ENCODE data around the gene TCF15. TPM values are rescaled to one million over a fixed set of nuclear protein-coding genes. Genes with fewer than 3 reads are reported as not detected.

TCF15 gene
- total RNA-seq, 2 experiments from 2014 or later, result not detected

DNA sequence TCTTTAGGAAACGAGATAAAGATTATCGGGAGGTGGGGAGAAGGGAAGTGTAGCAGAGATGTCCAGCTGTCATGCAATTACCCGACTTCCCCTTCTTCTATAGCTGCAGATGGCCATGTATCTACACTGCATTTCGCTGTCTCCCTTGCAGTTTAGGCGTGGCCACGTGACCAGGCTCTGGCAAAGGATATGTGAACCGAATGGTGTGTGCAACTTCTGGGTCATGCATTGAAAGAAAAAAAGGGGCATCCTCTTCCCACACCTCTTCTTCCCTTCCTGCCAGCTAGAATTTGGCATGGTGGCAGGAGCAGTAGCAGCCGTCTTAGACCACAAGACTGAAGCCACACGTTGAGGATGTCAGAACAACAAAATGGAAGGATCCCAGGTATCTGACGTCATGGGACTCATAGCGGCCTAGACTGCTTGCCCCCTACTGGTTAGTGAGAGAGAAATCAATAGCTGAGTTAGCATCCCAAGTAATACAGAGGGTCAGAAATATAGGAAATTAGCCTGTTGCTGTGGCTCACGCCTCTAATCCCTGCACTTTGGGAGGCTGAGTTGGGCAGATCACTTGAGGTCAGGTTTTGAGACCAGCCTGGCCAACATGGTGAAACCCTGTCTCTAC lies 32.8 kb downstream of the TCF15 start:
- Mint-ChIP-seq H3K9me3 (no peaks in the 10 kb centered on the region), H3K4me1 (no peaks in the 10 kb centered on the region), H3K36me3 (ENCODE audit: low read depth) (no peaks in the 10 kb centered on the region), H3K4me3 (no peak overlapping the region), H3K27me3 (peaks cover 22% of the 10 kb centered on the region), H3K27ac (no peak overlapping the region)
- no peak for DNase-seq
- CTCF ChIA-PET, result interaction anchor here (0.9 kb wide), 1 partner anchor 130 kb away, joined by 3 read pairs; no protein-coding TSS in a partner anchor
- POLR2A ChIA-PET, result no interaction called here

DNA sequence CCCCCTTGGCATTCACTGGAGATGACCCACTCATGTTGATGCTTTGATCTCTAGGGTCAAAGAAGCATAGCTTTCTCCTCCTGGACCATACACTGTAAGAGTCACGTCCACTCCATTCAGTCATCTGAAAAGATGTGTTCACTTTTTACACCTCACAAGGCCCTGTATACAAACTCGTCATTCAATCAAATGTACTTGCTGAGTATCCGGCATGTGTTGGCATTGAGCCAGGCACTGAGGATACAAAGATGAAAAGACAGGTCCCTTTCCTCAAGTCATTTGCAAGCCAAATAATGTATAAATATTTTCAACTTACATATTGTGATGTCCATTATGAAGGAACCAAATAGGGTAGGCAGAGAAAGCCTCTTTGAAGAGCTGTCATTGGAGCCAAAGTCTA lies 34.0 kb downstream of the TCF15 start:
- no peak for DNase-seq
- ChIA-PET CTCF (no interaction called here), POLR2A (no interaction called here)
- Mint-ChIP-seq H3K27me3 (peaks cover 24% of the 10 kb centered on the region), H3K4me1 (no peaks in the 10 kb centered on the region), H3K27ac (no peak overlapping the region), H3K4me3 (no peak overlapping the region), H3K36me3 (ENCODE audit: low read depth) (no peaks in the 10 kb centered on the region), H3K9me3 (no peaks in the 10 kb centered on the region)

DNA sequence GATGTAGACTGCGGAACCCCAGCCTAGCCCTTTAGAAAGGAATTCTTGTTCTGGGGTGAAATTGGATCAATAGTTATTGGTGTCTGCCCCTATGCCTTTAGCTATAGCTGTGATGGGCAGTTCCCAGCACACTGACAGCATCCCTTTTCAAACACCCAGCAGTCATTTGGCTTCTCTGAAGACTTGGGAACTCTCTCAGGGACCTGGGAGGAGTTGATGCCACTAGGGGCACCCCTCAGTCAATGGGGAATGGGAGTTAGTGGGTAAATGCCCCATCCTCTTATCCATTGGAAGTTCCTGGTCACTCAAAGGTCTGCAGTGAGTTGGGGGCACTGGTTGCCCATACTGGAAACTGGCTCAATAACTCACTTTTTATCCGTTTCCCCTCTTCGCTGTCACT lies 34.9 kb downstream of the TCF15 start:
- H3K27me3 Mint-ChIP-seq, result peaks cover 24% of the 10 kb centered on the region
- POLR2A ChIA-PET, result no interaction called here

GRCh38 chr20:574297-574942 lies 35.7 kb downstream of the TCF15 start:
- H3K4me3 Mint-ChIP-seq, result no peak overlapping the region
- no peaks in the 10 kb centered on the region for H3K4me1 Mint-ChIP-seq
- H3K9me3 Mint-ChIP-seq, result no peaks in the 10 kb centered on the region
- POLR2A ChIA-PET, result no interaction called here
- H3K27ac Mint-ChIP-seq, result no peak overlapping the region
- CTCF ChIA-PET, result no interaction called here
- no peaks in the 10 kb centered on the region for H3K36me3 Mint-ChIP-seq (ENCODE audit: low read depth)
- peaks cover 30% of the 10 kb centered on the region for H3K27me3 Mint-ChIP-seq
- DNase-seq, result no peak

More for the DNA sequence above, 34.9 kb downstream of the TCF15 start:
- CTCF ChIA-PET, result no interaction called here
- no peak overlapping the region for H3K27ac Mint-ChIP-seq
- no peaks in the 10 kb centered on the region for H3K36me3 Mint-ChIP-seq (ENCODE audit: low read depth)
- no peak for DNase-seq
- no peak overlapping the region for H3K4me3 Mint-ChIP-seq
- no peaks in the 10 kb centered on the region for H3K4me1 Mint-ChIP-seq
- no peaks in the 10 kb centered on the region for H3K9me3 Mint-ChIP-seq

- no peak for DNase-seq
- H3K4me1 Mint-ChIP-seq, result no peaks in the 10 kb centered on the region
- H3K27ac Mint-ChIP-seq, result no peak overlapping the region
- ChIA-PET CTCF (no interaction called here), POLR2A (no interaction called here)
- H3K27me3 Mint-ChIP-seq, result peaks cover 30% of the 10 kb centered on the region
- H3K36me3 Mint-ChIP-seq (ENCODE audit: low read depth), result no peaks in the 10 kb centered on the region
- no peak overlapping the region for H3K4me3 Mint-ChIP-seq
- no peaks in the 10 kb centered on the region for H3K9me3 Mint-ChIP-seq
These were observed 36.5 kb downstream of the TCF15 start for GRCh38 chr20:573414-574296.

DNA sequence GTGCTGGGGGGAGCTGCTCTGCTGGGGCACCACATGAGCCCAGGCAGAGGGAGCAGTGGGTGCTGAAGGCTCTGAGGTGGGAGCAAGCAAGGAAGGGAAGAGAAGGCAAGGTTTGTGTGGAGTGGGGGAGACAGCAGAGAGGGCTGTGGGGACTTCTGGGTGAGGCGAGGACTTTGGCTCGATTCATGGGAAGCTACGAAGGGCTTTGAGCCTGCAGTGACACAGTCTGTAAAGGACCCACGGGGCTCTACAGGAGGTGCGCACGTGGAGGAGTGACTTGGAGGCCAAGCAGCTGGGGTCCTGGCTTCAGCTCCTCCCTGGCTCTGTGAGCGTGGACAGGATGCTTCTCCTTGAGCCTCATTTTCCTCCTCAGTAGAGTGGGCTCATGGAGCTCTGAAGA lies 37.4 kb downstream of the TCF15 start:
- H3K27ac Mint-ChIP-seq, result no peak overlapping the region
- ChIA-PET CTCF (no interaction called here), POLR2A (no interaction called here)
- peaks cover 34% of the 10 kb centered on the region for H3K27me3 Mint-ChIP-seq
- H3K4me1 Mint-ChIP-seq, result no peaks in the 10 kb centered on the region
- H3K4me3 Mint-ChIP-seq, result no peak overlapping the region
- H3K36me3 Mint-ChIP-seq (ENCODE audit: low read depth), result no peaks in the 10 kb centered on the region
- DNase-seq, result no peak
- no peaks in the 10 kb centered on the region for H3K9me3 Mint-ChIP-seq

DNA sequence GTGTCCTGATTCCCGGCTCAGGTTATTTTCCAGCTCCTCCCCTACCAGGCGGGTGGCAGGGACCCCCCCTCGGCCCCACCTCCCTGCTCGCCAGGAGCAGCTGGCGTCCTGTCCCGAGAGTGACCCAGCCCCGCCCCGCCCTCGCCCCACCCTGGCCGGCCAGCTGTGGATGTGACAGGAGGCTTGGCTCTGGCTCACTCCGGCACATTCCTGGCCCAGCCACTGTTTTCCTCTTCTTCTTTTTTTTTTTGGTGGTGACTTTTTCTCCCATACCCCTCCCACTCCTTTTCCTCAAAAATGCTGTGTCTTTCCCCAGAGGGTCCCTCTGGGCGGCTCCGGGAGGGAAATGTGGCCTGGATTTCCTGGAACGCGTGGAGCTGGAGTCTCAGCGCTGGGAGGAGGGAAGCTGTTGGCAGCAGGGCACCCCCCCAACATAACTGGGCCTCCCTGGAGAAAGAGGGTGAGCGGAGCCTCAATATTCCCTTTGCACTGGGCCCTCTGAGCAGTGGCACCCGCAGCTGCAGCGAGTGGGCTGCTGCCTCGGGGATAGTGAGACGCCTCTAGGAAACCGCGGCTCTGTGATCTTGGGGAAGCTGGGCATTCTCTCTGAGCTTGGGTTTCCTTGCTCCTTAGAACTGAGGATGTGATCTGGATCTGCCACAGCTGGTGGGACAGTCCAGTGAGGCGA lies 38.2 kb downstream of the TCF15 start:
- no peaks in the 10 kb centered on the region for H3K9me3 Mint-ChIP-seq
- H3K36me3 Mint-ChIP-seq (ENCODE audit: low read depth), result no peaks in the 10 kb centered on the region
- POLR2A ChIA-PET, result no interaction called here
- no peaks in the 10 kb centered on the region for H3K4me1 Mint-ChIP-seq
- peaks cover 37% of the 10 kb centered on the region for H3K27me3 Mint-ChIP-seq
- CTCF ChIA-PET, result no interaction called here
- no peak overlapping the region for H3K4me3 Mint-ChIP-seq
- H3K27ac Mint-ChIP-seq, result no peak overlapping the region
- DNase-seq, result no peak

GRCh38 chr20:568673-569415 lies 41.3 kb downstream of the TCF15 start:
- no peaks in the 10 kb centered on the region for H3K4me1 Mint-ChIP-seq
- H3K27ac Mint-ChIP-seq, result no peak overlapping the region
- no peaks in the 10 kb centered on the region for H3K36me3 Mint-ChIP-seq (ENCODE audit: low read depth)
- H3K9me3 Mint-ChIP-seq, result no peaks in the 10 kb centered on the region
- H3K27me3 Mint-ChIP-seq, result peaks cover 37% of the 10 kb centered on the region
- no peak for DNase-seq
- CTCF ChIA-PET, result interaction anchor here (0.6 to 1.9 kb wide), 3 partner anchors 13 to 193 kb away, joined by 3 to 6 read pairs (median 4); partner anchors contain the start of gene CSNK2A1
- POLR2A ChIA-PET, result no interaction called here
- no peak overlapping the region for H3K4me3 Mint-ChIP-seq

DNA sequence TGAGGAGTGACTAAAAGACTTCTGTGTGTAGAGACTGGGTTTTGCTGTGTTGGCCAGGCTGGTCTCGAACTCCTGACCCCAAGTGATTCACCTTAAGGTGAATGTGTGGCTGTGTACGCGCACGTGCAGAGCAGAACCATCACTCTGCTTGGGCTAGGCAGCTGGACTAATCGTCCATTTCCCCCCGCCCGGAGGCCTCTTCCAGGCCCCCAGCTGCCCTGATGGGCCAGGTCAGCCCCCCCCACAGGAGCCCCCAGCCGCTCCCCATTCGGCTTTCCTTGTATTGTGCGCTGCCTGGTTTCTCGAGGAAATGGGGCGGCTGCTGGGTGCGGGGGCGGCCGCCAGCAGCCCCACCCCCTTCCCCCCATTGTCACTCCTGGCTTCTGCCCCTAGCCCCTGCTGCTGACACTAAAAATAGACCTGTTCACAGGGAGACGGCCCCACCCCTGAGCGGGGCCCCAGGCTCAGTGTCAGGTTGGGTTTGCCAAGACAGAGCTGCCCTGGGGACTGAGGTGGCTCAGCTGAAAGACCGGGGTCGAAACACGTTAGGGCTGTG lies 41.9 kb downstream of the TCF15 start:
- no peak for DNase-seq
- no peak overlapping the region for H3K27ac Mint-ChIP-seq
- H3K4me3 Mint-ChIP-seq, result no peak overlapping the region
- H3K9me3 Mint-ChIP-seq, result no peaks in the 10 kb centered on the region
- no peaks in the 10 kb centered on the region for H3K4me1 Mint-ChIP-seq
- CTCF ChIA-PET, result interaction anchor here (0.6 to 1.9 kb wide), 3 partner anchors 13 to 194 kb away, joined by 3 to 6 read pairs (median 4); partner anchors contain the start of gene CSNK2A1
- H3K27me3 Mint-ChIP-seq, result peaks cover 31% of the 10 kb centered on the region
- POLR2A ChIA-PET, result no interaction called here
- no peaks in the 10 kb centered on the region for H3K36me3 Mint-ChIP-seq (ENCODE audit: low read depth)

DNA sequence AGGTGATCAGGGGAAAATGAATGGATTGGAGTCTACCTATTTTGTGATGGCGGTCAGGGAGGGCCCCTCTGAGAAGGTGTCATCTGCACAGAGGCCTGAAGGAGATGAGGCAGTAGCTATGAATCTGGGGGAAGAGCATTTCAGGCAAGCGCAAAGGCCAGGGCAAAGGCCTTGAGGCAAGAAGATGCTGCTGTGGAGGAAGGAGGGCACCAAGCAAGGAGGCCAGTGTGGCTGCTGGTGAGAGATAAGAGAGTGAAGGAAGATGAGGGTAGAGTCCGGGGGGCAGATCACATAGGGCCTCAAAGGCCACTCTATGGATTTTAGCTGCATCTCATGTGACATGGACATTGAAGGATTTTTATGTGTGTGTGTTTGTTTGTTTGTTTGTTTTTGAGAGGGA lies 45.9 kb downstream of the TCF15 start:
- H3K27me3 Mint-ChIP-seq, result peaks cover 23% of the 10 kb centered on the region
- DNase-seq, result no peak
- H3K9me3 Mint-ChIP-seq, result no peaks in the 10 kb centered on the region
- H3K27ac Mint-ChIP-seq, result no peak overlapping the region
- CTCF ChIA-PET, result interaction anchor here (0.6 kb wide), 1 partner anchor 74 kb away, joined by 3 read pairs; no protein-coding TSS in a partner anchor
- no peak overlapping the region for H3K4me3 Mint-ChIP-seq
- H3K4me1 Mint-ChIP-seq, result no peaks in the 10 kb centered on the region
- POLR2A ChIA-PET, result no interaction called here
- H3K36me3 Mint-ChIP-seq (ENCODE audit: low read depth), result no peaks in the 10 kb centered on the region

DNA sequence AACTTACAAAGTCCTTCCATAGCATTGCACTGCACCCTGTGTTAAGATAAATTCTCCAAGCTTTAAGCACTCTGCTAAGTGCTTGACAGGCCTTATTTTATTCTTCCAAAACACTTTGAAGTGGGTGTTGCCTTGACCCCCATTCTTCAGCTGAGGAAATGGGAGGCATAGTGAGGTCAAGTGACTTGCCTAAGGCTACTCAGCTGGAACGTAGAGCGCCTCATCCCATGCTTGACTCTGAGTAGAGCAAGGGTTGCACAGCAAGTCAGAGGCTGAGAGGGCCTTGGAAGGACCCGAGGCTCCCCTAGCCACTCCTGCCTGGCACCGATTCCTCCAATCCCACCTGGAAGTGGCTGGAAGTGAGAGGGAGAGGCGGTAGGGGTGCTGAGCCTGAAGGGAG lies 46.9 kb downstream of the TCF15 start:
- Mint-ChIP-seq H3K36me3 (ENCODE audit: low read depth) (no peaks in the 10 kb centered on the region), H3K4me1 (no peaks in the 10 kb centered on the region), H3K9me3 (no peaks in the 10 kb centered on the region), H3K27me3 (peaks cover 17% of the 10 kb centered on the region), H3K4me3 (no peak overlapping the region), H3K27ac (no peak overlapping the region)
- DNase-seq, result no peak
- ChIA-PET POLR2A (no interaction called here), CTCF (interaction anchor here (0.6 to 1.5 kb wide), 5 partner anchors 9 to 176 kb away, joined by 3 to 6 read pairs (median 3); no protein-coding TSS in a partner anchor)
